GM18511 (cell line): ENCODE measurements around the gene VTCN1.
"Not testable (repeated sequence)": the region's sequence is repeated elsewhere in the genome, so short reads cannot be mapped to it uniquely, and the experiment has no call there.

Source experiments
- ATAC-seq: cut with Tn5 transposase; IDR thresholded peaks from one replicate; pipeline ENCODE4 v1.9.1; 2021; ENCODE audit warnings: mild to moderate bottlenecking, moderate library complexity; ENCODE audit not compliant: unreplicated experiment

VTCN1 gene

DNA sequence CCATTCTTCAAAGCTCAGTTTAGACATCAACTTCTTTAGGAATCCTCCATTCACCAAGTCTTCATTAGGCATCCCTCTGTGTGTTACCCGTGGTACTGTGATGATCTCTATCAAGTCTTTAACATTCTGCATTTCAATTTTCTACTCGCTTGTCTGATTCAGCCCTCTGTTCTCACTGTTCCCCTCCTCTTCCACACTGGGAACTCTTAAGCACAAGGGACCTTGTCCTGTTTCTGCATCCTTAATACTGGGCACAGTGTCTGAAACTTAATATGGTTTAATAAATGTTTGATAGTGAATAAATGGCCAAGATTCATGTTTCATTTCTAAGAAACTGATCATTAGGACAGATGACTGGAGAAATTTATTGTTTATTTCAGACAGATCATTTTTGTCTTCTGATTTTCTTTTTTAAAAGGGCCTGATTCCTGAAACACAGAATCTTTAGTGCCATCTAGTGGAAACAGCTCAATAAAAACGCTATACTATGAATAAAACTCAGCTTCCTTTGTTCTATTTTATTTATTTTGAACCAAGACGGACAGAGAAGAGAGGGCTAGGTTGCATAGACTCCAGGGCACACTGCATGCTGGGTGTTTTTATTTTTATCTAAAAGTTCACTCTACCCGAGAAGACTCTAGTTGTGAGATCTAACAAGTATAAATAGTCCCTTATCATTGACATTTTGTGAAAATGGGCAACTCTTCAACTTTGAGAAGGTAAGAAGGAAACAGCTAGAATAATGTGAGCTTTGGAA lies 82.2 kb downstream of the VTCN1 start:
- no peak for ATAC-seq

DNA sequence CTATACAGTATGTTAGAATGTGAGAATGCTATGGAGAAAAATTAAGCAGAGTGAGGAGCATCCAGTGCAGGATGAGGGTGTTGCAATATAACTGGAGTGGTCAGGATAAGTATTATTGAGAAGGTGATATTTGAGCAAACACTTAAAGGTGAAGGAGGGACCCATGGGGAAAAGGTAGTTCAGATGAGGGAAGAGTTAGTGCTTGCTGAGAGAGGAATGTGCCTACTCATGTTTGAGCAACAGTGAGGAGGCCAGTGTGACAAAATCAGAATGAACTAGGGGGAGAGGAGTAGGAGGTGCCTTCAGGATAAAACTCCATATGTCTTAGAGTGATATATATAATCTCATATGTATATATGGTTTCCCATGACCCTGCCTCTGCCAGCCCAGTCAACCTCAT lies 82.9 kb downstream of the VTCN1 start:
- ATAC-seq: no peak

DNA sequence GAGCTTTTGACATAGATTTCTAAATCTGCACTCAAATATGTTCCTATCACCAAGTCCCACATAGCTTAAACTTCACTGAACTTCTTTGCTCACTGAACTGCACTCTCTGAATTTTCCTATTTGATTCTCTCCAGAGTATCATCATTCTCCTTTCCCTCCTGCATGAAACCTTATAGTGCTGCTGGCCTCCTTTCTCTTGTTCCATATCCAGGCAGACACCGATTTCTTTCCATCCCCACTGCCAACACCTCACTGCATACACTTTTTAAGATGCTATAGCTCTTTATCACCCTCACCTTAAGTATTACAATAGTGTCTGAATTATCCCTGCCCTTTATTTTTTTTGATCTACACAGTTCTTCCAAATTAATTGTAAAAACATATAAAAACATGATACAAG lies 86.1 kb downstream of the VTCN1 start:
- ATAC-seq: no peak

DNA sequence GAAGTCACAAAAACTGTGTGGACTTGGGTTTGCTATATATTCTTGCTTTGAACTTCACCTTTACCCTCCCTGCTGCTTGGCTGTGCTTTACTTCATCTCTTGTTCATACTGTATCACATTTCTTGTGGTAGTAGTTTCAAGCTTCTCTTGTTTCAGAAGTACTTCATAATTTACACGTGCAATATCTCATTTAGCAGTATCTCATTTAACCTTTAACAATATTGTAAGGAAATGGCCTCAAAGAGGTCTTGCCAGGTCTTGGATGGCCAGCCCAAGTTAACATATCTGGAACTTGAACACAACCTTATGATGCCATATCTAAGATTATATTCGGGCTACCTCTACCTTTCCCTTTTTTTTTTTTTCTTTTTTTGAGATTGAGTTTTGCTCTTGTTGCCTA lies 87.5 kb downstream of the VTCN1 start:
- ATAC-seq: no peak

DNA sequence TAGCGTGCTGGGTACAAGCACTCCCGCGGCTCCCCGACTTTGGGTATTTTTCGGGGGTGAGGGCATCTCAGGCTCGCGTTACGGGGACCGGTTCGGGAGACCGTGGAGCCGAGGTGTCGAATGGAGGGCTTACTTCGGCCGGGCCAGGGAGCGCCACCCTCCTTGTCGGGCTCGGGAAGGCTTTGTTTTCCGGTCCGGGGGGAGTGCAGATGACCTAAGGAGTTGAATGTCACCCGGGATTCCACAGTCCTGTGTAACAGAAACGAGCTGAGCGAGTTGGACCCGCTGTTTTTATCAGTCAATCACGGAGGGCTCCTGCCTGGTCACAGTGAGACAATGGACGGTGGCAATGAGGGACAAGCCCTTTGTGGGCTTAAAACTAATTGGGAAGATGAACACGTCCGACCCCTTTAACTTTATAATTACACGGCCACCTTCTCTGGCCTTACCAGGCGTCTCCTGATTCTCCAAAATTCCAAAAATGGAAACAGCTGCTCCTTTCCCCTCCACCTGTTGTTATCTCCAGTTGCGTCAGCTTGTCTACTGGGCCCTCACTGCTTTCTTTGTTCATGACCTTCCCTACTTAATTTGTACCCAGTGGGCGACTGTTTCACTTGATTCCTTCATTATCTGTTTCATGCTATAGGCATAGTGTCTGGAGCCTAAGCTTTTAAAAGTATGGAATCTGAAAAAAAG lies 88.2 kb downstream of the VTCN1 start:
- no peak for ATAC-seq

DNA sequence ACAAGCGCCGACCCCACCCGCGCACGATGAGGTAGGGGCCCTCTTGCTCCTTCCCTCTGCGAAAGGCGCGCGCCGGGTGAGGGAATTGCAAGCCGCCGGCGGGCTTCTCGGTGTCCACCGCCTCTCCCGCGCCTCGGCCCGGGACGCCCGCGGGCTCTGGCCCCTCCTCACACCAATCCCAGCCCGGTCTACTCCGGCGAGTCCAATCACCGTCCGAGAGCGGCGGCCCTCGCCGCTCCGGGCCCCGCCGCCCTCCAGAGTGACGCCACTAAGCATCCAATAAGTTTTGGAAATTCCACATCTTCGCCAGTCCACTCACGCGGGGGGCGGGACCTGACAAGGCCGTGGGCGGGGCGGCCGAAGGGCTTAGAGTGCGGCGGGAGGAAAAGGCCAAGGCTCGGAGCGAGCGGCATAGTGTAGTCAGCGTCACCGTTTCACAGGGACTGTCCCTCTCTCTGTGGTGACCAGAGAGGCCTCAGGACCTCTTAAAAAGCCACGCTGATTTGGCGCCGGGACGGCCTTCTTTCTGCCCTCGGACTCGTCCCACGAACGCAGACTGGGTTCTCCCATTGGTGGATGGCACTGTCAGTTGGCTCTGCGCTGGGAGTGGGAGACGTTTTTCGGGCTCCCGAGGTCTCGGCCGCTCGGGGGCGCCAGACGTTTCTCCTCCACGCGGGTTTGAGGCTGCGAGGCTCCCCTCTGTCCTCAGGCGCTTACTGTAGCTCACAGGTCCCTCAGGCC lies 89.0 kb downstream of the VTCN1 start, which contains the start of gene TRIM45:
TSS of gene TRIM45 (minus strand) at position 161 of the 741 bp plus-strand sequence. CDS start 548 bp downstream, outside the sequence.
- ATAC-seq: peak; percentile 95

DNA sequence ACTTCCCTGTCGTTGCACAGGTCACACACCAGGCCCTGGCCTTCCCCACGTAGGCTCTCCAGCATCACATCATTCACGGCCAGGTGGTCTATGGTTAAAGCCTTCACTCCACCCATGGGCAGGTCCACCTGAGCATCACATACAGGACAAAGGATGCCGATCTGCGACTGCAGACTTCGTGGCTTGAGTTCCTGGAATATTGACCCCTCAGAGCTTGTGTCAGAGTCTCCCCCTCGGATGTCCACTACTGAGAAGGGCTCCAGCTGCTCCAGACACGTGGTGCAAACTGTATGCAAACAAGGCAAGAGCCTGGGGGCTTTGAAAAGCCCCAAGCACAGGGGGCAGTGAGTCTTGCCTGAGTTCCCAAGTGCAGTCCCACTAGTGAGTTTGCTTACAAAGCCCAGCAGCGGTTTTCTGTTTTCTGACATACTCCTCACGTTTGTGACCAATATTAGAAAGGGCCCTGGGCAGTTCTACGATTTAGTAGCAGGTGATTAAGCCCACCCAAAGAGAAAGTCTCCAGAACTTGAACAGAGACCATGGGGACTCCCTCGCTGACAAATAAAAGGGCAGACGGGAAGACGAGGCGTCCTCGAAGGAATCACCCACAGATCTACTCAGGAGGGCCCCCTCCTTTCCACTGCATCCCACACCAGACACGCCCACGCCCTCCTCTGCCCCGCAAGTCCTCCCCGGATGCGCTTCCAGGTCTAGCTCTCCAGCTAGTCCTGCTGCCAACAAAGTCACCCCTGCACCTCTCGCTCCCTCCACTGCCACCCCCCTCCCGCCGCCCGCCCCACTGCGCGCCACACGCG lies 89.7 kb downstream of the VTCN1 start:
- ATAC-seq: peak; percentile 19

DNA sequence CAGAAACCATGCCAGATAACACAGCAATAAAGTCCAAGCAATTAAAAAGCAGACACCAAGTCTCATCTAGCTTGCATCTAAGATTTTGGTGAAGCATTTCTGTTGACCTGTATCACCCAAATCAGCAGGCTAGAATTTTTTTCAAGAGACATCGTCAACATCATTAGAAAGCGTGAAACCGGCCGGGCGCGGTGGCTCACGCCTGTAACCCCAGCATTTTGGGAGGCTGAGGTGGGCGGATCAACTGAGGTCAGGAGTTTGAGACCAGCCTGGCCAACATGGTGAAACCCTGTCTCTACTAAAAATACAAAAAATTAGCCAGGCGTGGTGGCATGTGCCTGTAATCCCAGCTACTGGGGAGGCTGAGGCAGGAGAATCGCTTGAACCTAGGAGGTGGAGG lies 91.6 kb downstream of the VTCN1 start:
- ATAC-seq: not testable (repeated sequence)

DNA sequence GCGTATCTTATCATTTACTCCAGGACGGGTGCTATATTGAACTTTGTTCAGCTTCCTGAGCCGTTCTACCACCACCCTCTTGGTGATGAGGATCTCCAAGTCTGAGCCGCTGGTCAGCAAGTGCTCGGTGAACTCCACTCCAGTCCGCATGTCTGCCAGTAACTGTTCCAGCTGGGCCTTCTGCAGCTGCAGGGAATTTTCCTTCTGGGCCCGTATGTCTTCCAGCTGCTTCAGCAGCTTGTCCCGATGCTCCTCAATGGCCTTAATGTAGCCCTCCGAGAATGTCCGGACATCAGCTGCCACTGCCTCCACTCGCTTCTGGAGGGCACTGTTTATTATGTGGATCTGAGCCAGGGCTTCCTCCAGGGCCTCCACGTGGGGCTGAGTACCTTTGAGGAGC lies 92.6 kb downstream of the VTCN1 start:
- ATAC-seq: no peak

DNA sequence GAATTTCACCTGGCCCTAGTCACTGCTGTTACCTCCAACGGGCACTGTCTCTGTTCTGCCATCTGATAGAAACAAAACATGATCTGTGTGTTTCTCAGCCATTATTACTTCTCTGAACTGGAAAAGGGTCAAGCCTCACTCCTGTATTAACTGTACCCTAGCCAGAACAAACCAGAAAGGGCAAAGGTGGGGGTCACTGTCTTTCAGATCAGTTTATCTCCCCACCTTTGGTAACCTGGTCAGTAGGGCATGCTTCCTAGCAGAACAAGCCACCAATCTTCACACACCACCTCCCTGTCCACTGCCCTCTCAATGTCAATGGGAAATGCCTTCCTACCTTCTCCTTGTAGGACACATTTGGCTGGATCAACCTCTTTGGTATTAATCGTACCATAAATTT lies 93.0 kb downstream of the VTCN1 start:
- ATAC-seq: no peak

DNA sequence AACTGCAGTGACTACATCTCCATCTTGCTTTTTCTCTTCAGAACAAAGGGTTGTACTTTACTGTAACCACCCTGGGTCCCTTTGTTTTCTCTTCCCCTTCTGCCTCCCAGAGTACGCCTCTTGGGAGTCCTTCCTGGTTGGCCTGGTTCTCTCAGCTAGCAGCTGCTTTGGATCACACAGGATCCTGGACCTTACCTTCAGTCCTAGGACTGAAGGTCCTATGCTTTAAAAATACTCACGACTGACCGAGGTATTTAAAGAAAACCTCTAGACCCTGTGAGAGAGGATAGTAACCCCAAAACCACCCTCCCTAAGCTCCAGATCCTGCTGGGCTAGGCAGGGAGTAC lies 94.0 kb downstream of the VTCN1 start:
- no peak for ATAC-seq

DNA sequence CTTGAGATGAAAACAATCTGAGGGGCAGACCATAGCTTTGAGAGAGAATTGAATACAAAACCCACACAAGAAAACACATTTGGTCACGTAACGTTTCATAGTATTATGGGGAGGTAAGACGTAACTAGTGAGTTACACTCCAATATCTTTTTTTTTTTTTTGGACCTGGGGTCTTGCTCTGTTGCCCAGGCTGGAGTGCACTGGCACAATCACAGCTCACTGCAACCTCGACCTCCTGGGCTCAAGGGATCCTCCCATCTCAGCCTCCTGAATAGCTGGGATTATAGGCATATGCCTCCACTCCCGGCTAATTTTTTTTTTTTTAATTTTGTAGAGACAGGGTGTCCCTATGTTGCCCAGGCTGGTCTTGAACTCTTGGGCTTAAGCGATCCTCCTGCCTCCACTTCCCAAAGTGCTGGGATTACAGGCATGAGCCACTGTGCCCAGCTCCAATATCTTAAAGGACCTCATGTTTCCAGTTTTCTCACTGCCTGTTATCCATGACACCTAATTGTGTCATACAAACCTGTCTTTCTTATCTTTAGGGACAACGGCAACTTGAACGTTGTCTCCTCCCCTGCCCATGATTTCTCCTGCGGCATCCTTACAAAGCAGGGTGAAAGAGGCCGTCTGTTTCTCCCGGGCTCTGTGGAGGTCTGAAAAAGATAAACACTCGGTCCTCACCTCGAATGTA lies 94.5 kb downstream of the VTCN1 start:
- no peak for ATAC-seq

DNA sequence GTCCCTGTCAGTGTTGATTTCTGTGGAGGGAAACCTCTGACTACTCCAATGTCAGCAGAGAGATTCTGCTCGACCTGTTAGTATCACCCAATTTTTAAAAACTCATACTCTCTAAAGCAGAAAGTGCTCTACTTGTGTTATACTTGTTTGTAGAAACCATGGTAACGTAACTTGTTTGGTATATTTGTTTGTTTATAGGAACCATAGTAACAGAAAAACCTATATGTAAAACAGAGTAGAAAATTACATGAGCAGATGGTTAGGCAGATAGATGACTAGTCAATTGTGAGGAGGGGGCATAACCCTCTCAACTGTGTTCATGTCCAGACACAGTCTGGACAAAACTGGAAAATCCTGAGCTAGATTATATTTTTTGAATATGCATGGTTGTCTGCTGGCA lies 95.8 kb downstream of the VTCN1 start:
- no peak for ATAC-seq

DNA sequence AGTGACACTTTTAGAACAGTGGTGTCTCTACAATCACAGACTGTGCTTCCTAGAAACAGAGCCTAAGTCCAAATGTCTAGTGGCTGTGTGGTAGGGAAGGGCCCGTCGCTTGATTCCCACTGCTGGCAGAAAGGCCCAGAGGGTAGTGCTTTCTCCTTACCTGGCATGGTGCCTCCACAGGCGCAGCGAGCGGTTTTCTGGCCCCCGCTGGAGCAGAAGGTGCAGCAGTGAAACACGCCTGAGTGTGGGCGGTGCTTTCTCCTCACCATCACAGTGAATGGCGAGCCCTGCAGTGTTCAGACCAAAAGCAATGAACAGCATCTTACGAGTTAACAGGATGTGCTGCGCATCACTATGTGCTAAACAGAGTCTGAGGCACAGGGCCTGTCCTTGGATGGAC lies 97.5 kb downstream of the VTCN1 start:
- ATAC-seq: no peak

DNA sequence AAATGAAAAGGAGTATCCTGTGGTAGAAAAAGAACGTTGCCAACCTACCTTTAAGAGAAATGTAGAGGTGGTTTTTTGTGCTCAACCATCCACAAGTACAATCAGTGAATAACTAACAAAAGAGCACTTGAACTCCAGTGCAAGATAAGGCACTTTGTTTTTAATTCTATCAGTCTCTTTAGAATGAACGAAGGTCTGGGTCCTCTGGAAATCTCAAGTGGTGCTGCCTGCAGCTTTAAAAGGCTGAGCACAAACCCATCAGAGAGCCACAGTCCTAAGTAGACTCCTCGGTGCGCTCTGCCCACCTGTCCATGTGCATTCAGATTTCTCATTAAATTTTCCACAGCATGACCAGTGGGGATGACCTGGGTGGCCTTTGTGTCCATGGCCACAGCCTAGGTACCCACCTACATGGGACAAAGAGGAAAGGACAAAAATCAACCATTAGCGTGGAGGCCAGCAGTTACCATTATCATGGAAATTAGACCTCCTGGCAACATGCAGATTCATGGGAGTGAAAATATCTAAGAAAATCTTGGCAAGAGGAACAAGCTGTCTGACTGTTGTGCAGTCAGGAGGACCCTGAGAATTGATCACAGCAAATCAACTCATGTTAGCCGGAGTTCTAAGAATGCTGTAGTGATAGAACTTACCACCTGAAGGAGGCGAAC lies 98.5 kb downstream of the VTCN1 start:
- ATAC-seq: no peak

DNA sequence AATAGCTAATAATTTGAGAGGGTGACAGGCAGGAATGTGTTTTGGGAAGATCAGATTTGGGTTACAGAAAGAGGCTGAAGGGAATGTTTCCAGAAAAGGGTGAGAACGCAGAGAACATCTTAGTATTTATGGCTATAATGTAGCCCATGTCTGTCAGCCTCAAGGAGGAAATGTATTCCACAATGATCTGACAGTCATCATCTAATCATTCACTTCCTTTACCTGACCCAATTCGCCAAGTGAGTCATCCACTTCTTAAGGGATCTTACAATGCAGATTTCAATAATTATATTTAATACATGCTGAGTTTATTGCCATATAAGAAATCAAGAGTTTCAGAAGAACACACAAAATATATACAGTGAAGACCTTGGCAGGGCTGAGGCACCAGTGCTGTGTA lies 100.0 kb downstream of the VTCN1 start:
- no peak for ATAC-seq

DNA sequence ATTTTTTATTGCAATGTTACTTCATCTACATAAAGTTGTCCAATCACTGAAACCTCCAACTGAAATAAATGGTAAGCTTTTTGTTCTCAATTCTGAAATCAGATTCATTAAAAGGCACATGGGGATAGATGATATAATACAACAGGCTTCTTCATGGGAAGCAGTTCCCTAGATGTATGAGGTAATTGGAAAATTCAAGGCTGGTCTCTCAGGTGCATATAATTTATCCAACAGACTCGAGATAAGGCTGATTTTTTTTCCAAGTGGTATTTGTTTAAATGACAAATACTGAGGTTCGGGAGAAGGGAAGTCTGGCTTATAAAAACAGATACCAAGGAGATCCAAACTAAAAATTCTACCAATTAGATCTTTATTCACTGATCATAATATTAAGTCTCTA lies 103.4 kb downstream of the VTCN1 start:
- ATAC-seq: no peak

DNA sequence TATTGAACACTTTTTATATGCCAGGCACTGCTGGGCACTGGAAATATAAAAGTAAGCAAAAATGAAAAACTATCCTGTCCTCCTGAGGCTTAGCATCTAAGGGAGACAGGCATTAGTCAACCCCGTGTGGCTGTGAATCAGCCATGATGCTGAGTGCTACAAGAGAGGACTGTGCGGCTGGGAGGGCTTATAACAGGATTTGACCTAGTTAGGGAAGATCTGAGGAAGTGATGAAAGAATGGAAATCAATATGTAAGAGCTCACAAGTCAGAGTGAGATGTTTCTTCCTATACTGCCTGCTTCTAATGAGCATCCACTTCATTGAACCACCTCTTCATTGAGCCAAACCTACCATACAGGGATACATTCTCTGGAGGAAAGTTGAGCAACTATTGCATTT lies 104.2 kb downstream of the VTCN1 start:
- ATAC-seq: no peak

DNA sequence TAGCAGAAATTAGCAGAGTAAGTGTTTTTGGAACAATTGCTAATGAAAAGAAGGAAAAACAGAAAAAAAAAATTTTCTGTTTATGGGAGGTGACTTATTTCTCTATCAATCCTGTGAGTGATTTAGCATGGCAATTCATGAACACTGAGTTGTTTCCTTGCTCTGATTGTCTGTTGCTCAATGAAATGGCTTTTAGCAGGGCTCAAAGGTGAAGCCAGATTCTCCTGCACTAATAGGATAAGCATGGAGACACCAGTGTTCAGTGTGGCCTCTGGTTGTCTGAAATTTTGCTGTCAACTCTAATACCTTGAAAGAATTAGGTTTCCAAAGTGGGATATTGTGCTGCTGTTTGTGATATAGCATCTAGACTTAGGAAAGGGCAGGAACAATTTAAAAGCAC lies 105.0 kb downstream of the VTCN1 start:
- no peak for ATAC-seq

DNA sequence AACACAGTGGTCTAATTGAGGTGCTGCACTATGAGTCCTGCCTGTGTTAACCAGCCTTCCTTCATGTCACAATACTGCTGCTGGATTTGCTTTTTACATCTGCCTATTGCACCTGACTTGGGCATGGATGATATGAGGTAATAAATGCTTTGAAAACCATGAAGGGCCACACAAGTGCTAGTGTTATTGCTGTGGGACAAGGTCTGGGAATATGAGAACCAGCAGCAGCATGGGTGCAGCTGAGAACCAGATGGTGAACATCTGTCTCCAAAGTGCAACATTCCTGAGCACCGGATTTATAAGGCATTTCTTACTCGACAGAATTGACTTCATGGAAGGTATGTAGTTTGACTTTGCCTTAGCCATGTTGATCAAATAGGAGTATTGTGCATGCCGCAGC lies 105.7 kb downstream of the VTCN1 start:
- no peak for ATAC-seq
